HG02571 (cell line): ENCODE measurements around the gene PI4KA.

Experiments
- ATAC-seq: cut with Tn5 transposase; IDR thresholded peaks from one replicate; pipeline ENCODE4 v1.9.1; 2021; ENCODE audit warnings: mild to moderate bottlenecking, moderate library complexity; ENCODE audit not compliant: unreplicated experiment

Gene PI4KA

GRCh38 chr22:20794650-20795413, 63.8 kb downstream of the PI4KA start:
- ATAC-seq, result no peak

GRCh38 chr22:20793748-20794649, 64.6 kb downstream of the PI4KA start:
- no peak for ATAC-seq

GRCh38 chr22:20792966-20793728, 65.5 kb downstream of the PI4KA start:
- ATAC-seq, result no peak

- ATAC-seq, result no peak
Measured at GRCh38 chr22:20792221-20792965, 66.2 kb downstream of the PI4KA start.

GRCh38 chr22:20788627-20789344, 69.8 kb downstream of the PI4KA start:
- no peak for ATAC-seq

GRCh38 chr22:20787746-20788626, 70.6 kb downstream of the PI4KA start:
- no peak for ATAC-seq

GRCh38 chr22:20787223-20787622, 71.4 kb downstream of the PI4KA start:
- no peak for ATAC-seq

- no peak for ATAC-seq
Measured at GRCh38 chr22:20786536-20786979, 72.1 kb downstream of the PI4KA start.

- ATAC-seq, result no peak
Measured at GRCh38 chr22:20786048-20786447, 72.6 kb downstream of the PI4KA start.

GRCh38 chr22:20785415-20785814, 73.2 kb downstream of the PI4KA start:
- no peak for ATAC-seq

- no peak for ATAC-seq
Measured at GRCh38 chr22:20783844-20784723, 74.5 kb downstream of the PI4KA start.

GRCh38 chr22:20783300-20783673, 75.3 kb downstream of the PI4KA start:
- no peak for ATAC-seq

- ATAC-seq, result no peak
Measured at GRCh38 chr22:20782596-20783299, 75.9 kb downstream of the PI4KA start.

GRCh38 chr22:20782083-20782482, 76.5 kb downstream of the PI4KA start:
- no peak for ATAC-seq

GRCh38 chr22:20781272-20781990, 77.2 kb downstream of the PI4KA start:
- ATAC-seq, result no peak

GRCh38 chr22:20779818-20780158, 78.8 kb downstream of the PI4KA start:
- no peak for ATAC-seq
